Transverse colon (tissue), 3 donors: ENCODE results near the gene PUSL1.

Source experiments
- CTCF ChIP-seq, 5 experiments: fragments of 200-600 bp in 3 of 5; fragments of 450-650 bp in 2 of 5; sonication (generic) in 3 of 5; IDR thresholded peaks; 1 replicate in 2 of 5; 2 replicates in 3 of 5; pipeline ENCODE4 v1.5.1; 2016 to 2017; ENCODE audit warnings: antibody characterized with exemption in 5 of 5, inconsistent platforms in 3 of 5, mild to moderate bottlenecking in 2 of 5, moderate library complexity in 1 of 5
- POLR2A ChIP-seq: fragments of 450-650 bp; IDR thresholded peaks from one replicate; pipeline ENCODE4 v1.6.1; 2016; ENCODE audit warnings: antibody characterized with exemption, mild to moderate bottlenecking, moderate library complexity

GRCh38 chr1:1331068-1331965, 22.9 kb downstream of the PUSL1 start, which contains the start of gene TAS1R3:
- TF ChIP-seq CTCF (IDR thresholded peaks at IDR 0.05): no peak
- TF ChIP-seq POLR2A: no peak
